Small intestine (tissue), 7 donors: Measurements from ENCODE around the gene GAMT. TPM values are rescaled to one million over a fixed set of nuclear protein-coding genes. Genes with fewer than 3 reads are reported as not detected.

ENCODE experiments used
- DNase-seq, 2 donors: peaks; one replicate each; pipeline versions ENCODE4 v3.0.0 to v3.0.0-alpha.2; 2013
- FAIRE-seq: peaks from 2 replicates; lab custom pipeline; 2012; peaks lifted over from hg19 to GRCh38; lab: Jason Lieb, UNC
- H3K27ac ChIP-seq, 3 donors: one replicate each; pipeline ENCODE4 v1.5.1; 2013; ENCODE audit warnings: low read length in 2 of 3, mild to moderate bottlenecking in 2 of 3, control low read depth in 1 of 3, inconsistent platforms in 1 of 3, low read depth in 1 of 3, moderate library complexity in 1 of 3
- H3K27me3 ChIP-seq, 3 donors: one replicate each; pipeline ENCODE4 v1.6.1; 2013; ENCODE audit warnings: low read length in 3 of 3, inconsistent platforms in 1 of 3; ENCODE audit not compliant: control insufficient read depth in 3 of 3, insufficient read depth in 3 of 3
- H3K36me3 ChIP-seq, 3 donors: one replicate each; pipeline ENCODE4 v1.6.1; 2013; ENCODE audit warnings: low read length in 3 of 3, inconsistent platforms in 1 of 3, low read depth in 1 of 3, mild to moderate bottlenecking in 1 of 3, moderate library complexity in 1 of 3; ENCODE audit not compliant: control insufficient read depth in 3 of 3, insufficient read depth in 2 of 3
- H3K4me1 ChIP-seq, 3 donors: one replicate each; pipeline ENCODE4 v1.6.1; 2013; ENCODE audit warnings: low read length in 2 of 3, inconsistent platforms in 1 of 3, low read depth in 1 of 3, mild to moderate bottlenecking in 1 of 3, moderate library complexity in 1 of 3; ENCODE audit not compliant: control insufficient read depth in 3 of 3, insufficient read depth in 2 of 3
- H3K4me3 ChIP-seq, 3 donors: one replicate each; pipeline ENCODE4 v1.5.1; 2013; ENCODE audit warnings: low read length in 3 of 3, control low read depth in 1 of 3, inconsistent platforms in 1 of 3, low read depth in 1 of 3, mild to moderate bottlenecking in 1 of 3, moderate library complexity in 1 of 3
- H3K9me3 ChIP-seq, 2 donors: one replicate each; pipeline ENCODE4 v1.6.1; 2013; ENCODE audit warnings: low read depth in 1 of 2, low read length in 1 of 2; ENCODE audit not compliant: control insufficient read depth in 2 of 2, insufficient read depth in 1 of 2
- WGBS, 3 donors: extraction: QIAGEN DNeasy Blood & Tissue Kit; methylation state at CpG; one replicate each; pipeline ENCODE4 v1.1.7; 2013; 5-methylcytosine and 5-hydroxymethylcytosine counted together
- polyA plus RNA-seq, 4 donors: library from polyadenylated mRNA; stranded (reverse) in 3 of 4; unstranded in 1 of 4; fragments of 200-250 nt in 3 of 4; fragments of 120-200 nt in 1 of 4; gene quantifications; one replicate each; pipeline versions ENCODE4 v1.2.1 to v1.2.3, GENCODE V29; 2013
- donor health status: healthy with polysubstance abuse.
- donor health status: control.
- donor health status: control.
- donor health status: Bipolar disorder and iron deficiency.
- donor health status: healthy.

GAMT gene
- polyA plus RNA-seq, 4 donors, result 1.1 to 25.7 (median 4.3) TPM

GRCh38 chr19:1360126-1360817, 41.1 kb downstream of the GAMT start:
- H3K4me3 ChIP-seq, result no peak overlapping the region
- no peak for FAIRE-seq
- peaks cover 4 to 65% (median 11%) of the 10 kb centered on the region in 3 donors for H3K36me3 ChIP-seq
- peak overlapping the region in 2 of 3 donors; percentile 11 to 21 for H3K27ac ChIP-seq
- H3K27me3 ChIP-seq, result no peaks in the 10 kb centered on the region
- H3K4me1 ChIP-seq, result peaks cover 0 to 21% (median 2%) of the 10 kb centered on the region in 3 donors
- H3K9me3 ChIP-seq, result no peaks in the 10 kb centered on the region
- no peak for DNase-seq
- WGBS, 3 donors, result 86 to 95% (median 91%) methylated on average over 28 to 30 of the region's 30 CpGs

GRCh38 chr19:1357531-1358109, 43.7 kb downstream of the GAMT start:
- H3K9me3 ChIP-seq, result no peaks in the 10 kb centered on the region
- H3K27me3 ChIP-seq, result no peaks in the 10 kb centered on the region
- no peak for DNase-seq
- peaks cover 4 to 44% (median 11%) of the 10 kb centered on the region in 3 donors for H3K36me3 ChIP-seq
- no peak for FAIRE-seq
- WGBS, 3 donors, result 92 to 96% (median 95%) methylated on average over 24 of the region's 24 CpGs
- H3K4me1 ChIP-seq, result peaks cover 0 to 27% (median 2%) of the 10 kb centered on the region in 3 donors
- H3K27ac ChIP-seq, result no peak overlapping the region
- no peak overlapping the region for H3K4me3 ChIP-seq

- Histone ChIP-seq H3K4me1 (peaks cover 0 to 24% (median 2%) of the 10 kb centered on the region in 3 donors), H3K36me3 (peaks cover 4 to 33% (median 11%) of the 10 kb centered on the region in 3 donors), H3K9me3 (no peaks in the 10 kb centered on the region), H3K27me3 (no peaks in the 10 kb centered on the region), H3K4me3 (peak overlapping the region in 1 of 3 donors; percentile 79), H3K27ac (peak overlapping the region in 1 of 3 donors; percentile 63)
- WGBS, 3 donors, result 16 to 34% (median 33%) methylated on average over 3 of the region's 3 CpGs
- no peak for FAIRE-seq
- no peak for DNase-seq
Observed at GRCh38 chr19:1356508-1356865, 44.9 kb downstream of the GAMT start.

GRCh38 chr19:1355568-1356507, 45.5 kb downstream of the GAMT start:
- 8 to 22% (median 19%) methylated on average over 31 to 32 of the region's 32 CpGs for WGBS, 3 donors
- Histone ChIP-seq H3K27ac (peak overlapping the region in 2 of 3 donors; percentile 63 to 64), H3K4me3 (peak overlapping the region; percentile 71 to 93 (median 79)), H3K27me3 (no peaks in the 10 kb centered on the region), H3K36me3 (peaks cover 4 to 28% (median 9%) of the 10 kb centered on the region in 3 donors), H3K9me3 (no peaks in the 10 kb centered on the region), H3K4me1 (peaks cover 0 to 23% (median 2%) of the 10 kb centered on the region in 3 donors)
- DNase-seq (peak; percentile 62 to 70), FAIRE-seq (no peak)

- peak overlapping the region; percentile 53 to 64 (median 63) for H3K27ac ChIP-seq
- FAIRE-seq, result no peak
Observed at GRCh38 chr19:1354970-1355567, 46.3 kb downstream of the GAMT start.

GRCh38 chr19:1353144-1353543, 48.2 kb downstream of the GAMT start:
- DNase-seq (no peak), FAIRE-seq (no peak)
- Histone ChIP-seq H3K36me3 (peaks cover 0 to 5% (median 0%) of the 10 kb centered on the region in 3 donors), H3K4me3 (no peak overlapping the region), H3K4me1 (peaks cover 0 to 20% (median 2%) of the 10 kb centered on the region in 3 donors), H3K9me3 (no peaks in the 10 kb centered on the region), H3K27me3 (peaks cover 0 to 2% (median 0%) of the 10 kb centered on the region in 3 donors), H3K27ac (no peak overlapping the region)
- 93 to 95% (median 94%) methylated on average over 9 of the region's 9 CpGs for WGBS, 3 donors

More at GRCh38 chr19:1354970-1355567, 46.3 kb downstream of the GAMT start:
- no peak for DNase-seq
- H3K4me3 ChIP-seq, result peak overlapping the region; percentile 71 to 93 (median 79)
- H3K27me3 ChIP-seq, result no peaks in the 10 kb centered on the region
- 0 to 2% (median 1%) methylated on average over 19 to 61 of the region's 61 CpGs for WGBS, 3 donors
- H3K36me3 ChIP-seq, result peaks cover 0 to 20% (median 4%) of the 10 kb centered on the region in 3 donors
- no peaks in the 10 kb centered on the region for H3K9me3 ChIP-seq
- H3K4me1 ChIP-seq, result peaks cover 0 to 20% (median 2%) of the 10 kb centered on the region in 3 donors

- H3K4me1 ChIP-seq, result peaks cover 0 to 14% (median 2%) of the 10 kb centered on the region in 3 donors
- FAIRE-seq, result no peak
- no peak for DNase-seq
- no peak overlapping the region for H3K4me3 ChIP-seq
- no peaks in the 10 kb centered on the region for H3K36me3 ChIP-seq
- 86 to 94% (median 90%) methylated on average over 21 of the region's 21 CpGs for WGBS, 3 donors
- peaks cover 0 to 2% (median 0%) of the 10 kb centered on the region in 3 donors for H3K27me3 ChIP-seq
- no peaks in the 10 kb centered on the region for H3K9me3 ChIP-seq
- H3K27ac ChIP-seq, result no peak overlapping the region
Observed at GRCh38 chr19:1351381-1351851, 49.9 kb downstream of the GAMT start.
